AG04449 (cell line): ENCODE measurements around the gene CFH.

ENCODE experiments used
- CTCF ChIA-PET: fragments of 350-600 bp; formaldehyde crosslinking; extraction: SDS; loops from one replicate; lab custom pipeline; 2021; ENCODE audit warnings: antibody characterized with exemption; lab: Yijun Ruan, JAX
- POLR2A ChIA-PET: fragments of 400-600, 350-600 bp; formaldehyde crosslinking; extraction: SDS; loops from one replicate; lab custom pipeline; 2020; ENCODE audit warnings: antibody characterized with exemption, inconsistent platforms; lab: Yijun Ruan, JAX
- DNase-seq: peaks from one replicate; pipeline ENCODE4 v3.0.0-alpha.2; 2010; ENCODE audit warnings: low read depth, low spot score
- H3K4me3 ChIP-seq: 2 replicates; pipeline ENCODE4 v1.5.1; 2011; ENCODE audit warnings: low read depth, mild to moderate bottlenecking, control low read depth, low read length
- TF ChIP-seq, protein P1 (sequence below): IDR thresholded peaks from one replicate; pipeline ENCODE4 v1.5.1; 2011; ENCODE audit warnings: mild to moderate bottlenecking, moderate library complexity, low read length, control low read depth, inconsistent platforms; ENCODE audit not compliant: insufficient read depth; ENCODE audit errors: missing control alignments

The CFH gene

DNA sequence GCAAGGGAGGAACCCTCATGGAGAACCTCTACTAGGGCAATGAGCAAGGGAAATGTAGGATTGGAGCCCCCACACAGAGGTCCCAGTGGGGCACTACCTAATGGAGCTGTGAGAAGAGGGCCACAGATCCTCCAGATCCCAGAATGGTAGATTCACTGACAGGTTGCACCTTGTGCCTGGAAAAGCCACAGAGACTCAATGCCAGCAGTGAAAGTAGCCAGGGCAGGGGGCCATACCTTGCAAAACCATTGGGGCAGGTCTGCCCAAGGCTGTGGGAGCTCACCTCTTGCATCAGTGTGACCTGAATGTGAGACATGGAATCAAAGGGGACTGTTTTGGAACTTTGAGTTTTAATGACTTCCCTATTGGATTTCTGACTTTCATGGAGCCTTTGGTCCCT is 17.9 kb downstream of the CFH start:
- CTCF ChIA-PET, result no interaction called here
- POLR2A ChIA-PET, result no interaction called here
- TF ChIP-seq, protein P1, sequence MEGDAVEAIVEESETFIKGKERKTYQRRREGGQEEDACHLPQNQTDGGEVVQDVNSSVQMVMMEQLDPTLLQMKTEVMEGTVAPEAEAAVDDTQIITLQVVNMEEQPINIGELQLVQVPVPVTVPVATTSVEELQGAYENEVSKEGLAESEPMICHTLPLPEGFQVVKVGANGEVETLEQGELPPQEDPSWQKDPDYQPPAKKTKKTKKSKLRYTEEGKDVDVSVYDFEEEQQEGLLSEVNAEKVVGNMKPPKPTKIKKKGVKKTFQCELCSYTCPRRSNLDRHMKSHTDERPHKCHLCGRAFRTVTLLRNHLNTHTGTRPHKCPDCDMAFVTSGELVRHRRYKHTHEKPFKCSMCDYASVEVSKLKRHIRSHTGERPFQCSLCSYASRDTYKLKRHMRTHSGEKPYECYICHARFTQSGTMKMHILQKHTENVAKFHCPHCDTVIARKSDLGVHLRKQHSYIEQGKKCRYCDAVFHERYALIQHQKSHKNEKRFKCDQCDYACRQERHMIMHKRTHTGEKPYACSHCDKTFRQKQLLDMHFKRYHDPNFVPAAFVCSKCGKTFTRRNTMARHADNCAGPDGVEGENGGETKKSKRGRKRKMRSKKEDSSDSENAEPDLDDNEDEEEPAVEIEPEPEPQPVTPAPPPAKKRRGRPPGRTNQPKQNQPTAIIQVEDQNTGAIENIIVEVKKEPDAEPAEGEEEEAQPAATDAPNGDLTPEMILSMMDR, result no peak
- H3K4me3 ChIP-seq, result no peak overlapping the region
- no peak for DNase-seq

DNA sequence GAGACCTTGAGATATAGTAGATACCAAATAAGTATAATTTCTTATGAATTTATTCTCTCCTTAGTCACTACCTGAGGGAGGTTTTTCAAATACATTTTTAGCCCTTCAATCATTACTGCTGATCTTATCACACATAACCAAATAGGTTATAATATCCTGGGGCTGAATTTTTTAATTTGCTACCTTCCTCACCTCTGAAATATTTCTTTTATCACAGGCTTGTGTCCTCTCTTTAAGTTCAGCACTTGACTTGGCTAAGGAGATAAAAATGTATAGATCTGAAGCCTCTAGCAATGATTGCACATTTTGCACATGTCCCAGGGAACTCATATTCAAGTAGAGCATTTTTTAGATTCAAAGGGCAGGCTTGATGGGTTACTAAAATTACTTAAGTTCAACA is 23.1 kb downstream of the CFH start:
- TF ChIP-seq, protein P1, result no peak
- DNase-seq, result no peak
- CTCF ChIA-PET, result interaction anchor here (0.7 kb wide), 1 partner anchor 817 kb away, joined by 3 read pairs; no protein-coding TSS in a partner anchor
- no peak overlapping the region for H3K4me3 ChIP-seq
- POLR2A ChIA-PET, result no interaction called here

DNA sequence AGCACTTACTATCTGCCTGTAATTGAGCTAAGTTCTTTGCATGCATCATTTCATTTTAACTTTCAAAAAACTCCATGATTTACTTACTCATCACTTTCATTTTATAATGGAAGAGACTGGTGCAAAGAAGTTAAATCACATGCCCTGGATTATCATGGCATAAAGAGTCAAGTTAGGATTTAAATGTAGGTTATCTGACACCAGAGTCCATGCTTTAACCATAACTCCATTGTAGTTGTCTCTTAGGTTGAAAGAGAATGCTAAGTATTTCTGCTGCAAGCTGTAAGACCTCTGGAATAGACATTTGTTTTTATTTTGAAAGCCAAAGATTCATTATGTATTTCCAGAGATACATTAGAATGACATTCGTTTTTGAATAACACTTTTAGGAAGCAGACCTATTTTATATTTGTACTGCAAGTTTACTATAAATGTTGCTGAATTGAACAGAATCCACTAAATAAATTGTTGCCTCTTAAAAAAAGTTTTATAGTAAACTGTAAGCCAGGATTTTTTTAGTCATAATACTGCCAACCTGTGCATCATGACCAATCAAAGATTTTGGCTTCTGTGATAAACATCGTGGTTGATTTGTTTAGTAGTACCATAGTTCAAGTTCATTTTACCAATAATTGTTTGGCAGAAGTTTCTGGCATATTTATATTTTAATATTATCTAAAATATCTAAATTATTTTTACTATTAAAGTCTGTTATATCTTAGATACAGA is 26.1 kb downstream of the CFH start:
- no peak for DNase-seq
- H3K4me3 ChIP-seq, result no peak overlapping the region
- CTCF ChIA-PET, result interaction anchor here (3.2 kb wide), 1 partner anchor 16 kb away, joined by 16 read pairs; no protein-coding TSS in a partner anchor
- POLR2A ChIA-PET, result no interaction called here
- TF ChIP-seq, protein P1, result no peak

DNA sequence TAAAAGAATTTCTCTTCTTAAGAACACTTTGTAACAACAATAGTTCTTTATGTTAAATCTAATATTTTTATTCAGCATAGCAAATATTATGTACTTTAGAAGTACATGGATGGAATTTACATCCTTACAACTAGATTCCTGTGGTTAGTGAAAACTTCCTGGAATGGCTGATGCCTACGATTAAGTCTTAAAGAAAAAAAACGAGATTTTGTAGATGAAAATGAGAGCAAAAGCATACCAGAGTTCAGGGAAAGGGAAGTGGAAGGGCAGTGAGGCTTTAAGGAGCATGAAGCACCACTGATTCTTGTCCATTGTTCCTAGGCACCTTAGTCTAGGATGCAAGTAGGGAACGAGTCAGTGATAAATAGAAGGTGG is 26.7 kb downstream of the CFH start:
- ChIA-PET CTCF (interaction anchor here (3.2 kb wide), 1 partner anchor 17 kb away, joined by 16 read pairs; no protein-coding TSS in a partner anchor), POLR2A (no interaction called here)
- peak; percentile 53 for DNase-seq
- no peak overlapping the region for H3K4me3 ChIP-seq
- TF ChIP-seq, protein P1, result no peak

DNA sequence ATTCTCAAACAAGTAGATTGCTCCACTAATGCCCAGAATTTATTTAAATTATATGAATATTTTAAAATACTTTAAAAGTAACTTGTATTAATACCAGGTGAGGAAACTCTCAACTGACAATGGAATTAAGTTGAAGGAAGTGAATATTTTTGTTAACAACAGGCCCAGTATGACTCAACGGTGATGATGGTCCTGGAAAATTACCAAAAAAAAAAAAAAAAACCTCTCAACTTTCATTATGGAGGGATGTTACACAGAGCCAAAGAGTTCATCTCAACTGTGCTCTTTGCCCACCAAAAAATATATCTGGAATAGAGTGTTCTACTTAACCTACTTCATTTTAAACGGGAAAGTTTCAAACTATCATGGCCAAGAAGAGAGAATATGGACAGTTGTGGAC is 28.3 kb downstream of the CFH start:
- ChIA-PET POLR2A (no interaction called here), CTCF (no interaction called here)
- TF ChIP-seq, protein P1, result no peak
- DNase-seq, result no peak
- no peak overlapping the region for H3K4me3 ChIP-seq

DNA sequence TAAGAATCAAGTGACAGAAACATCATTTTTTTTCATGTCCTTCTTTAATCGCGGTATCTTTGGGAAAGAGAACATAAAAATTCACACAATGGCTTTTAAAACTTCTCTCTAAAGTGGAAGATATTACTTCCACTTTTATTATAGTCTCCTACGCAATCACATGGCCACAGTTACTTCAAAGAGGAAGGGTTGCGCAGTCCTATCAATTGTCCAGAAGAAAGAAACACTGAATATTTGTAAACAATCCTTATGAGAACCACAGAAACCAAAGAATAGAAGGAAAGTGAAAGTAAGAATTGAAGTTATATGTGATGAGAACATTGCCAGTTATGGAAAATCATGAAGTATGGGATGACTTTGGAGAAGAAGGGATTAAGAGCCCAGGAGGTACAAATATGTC is 32.6 kb downstream of the CFH start:
- POLR2A ChIA-PET, result no interaction called here
- TF ChIP-seq, protein P1, result no peak
- no peak for DNase-seq

More for the DNA sequence above, 32.6 kb downstream of the CFH start:
- H3K4me3 ChIP-seq, result no peak overlapping the region
- CTCF ChIA-PET, result no interaction called here
